Liver (tissue), 9 donors: Measurements from ENCODE around the gene FGF3. TPM values are rescaled to one million over a fixed set of nuclear protein-coding genes. Genes with fewer than 3 reads are reported as not detected.

ENCODE experiments used
- DNase-seq: peaks from one replicate; pipeline ENCODE4 v3.0.0-alpha.2; 2017; ENCODE audit warnings: low spot score
- H3K27ac ChIP-seq, 2 donors: one replicate each; pipeline ENCODE4 v1.7.0; 2013; ENCODE audit warnings: inconsistent platforms in 2 of 2, low read length in 2 of 2, control low read depth in 1 of 2, low read depth in 1 of 2, mild to moderate bottlenecking in 1 of 2
- H3K27me3 ChIP-seq, 4 donors: one replicate each; pipeline versions ENCODE4 v1.6.1 to v1.7.0; 2013; ENCODE audit warnings: low read length in 3 of 4, inconsistent platforms in 1 of 4, mild to moderate bottlenecking in 1 of 4, moderate library complexity in 1 of 4; ENCODE audit not compliant: control insufficient read depth in 4 of 4, insufficient read depth in 4 of 4
- H3K36me3 ChIP-seq, 4 donors: one replicate each; pipeline versions ENCODE4 v1.6.1 to v1.7.0; 2013; ENCODE audit warnings: low read length in 3 of 4, mild to moderate bottlenecking in 3 of 4, low read depth in 1 of 4, moderate library complexity in 1 of 4; ENCODE audit not compliant: control insufficient read depth in 4 of 4, insufficient read depth in 3 of 4
- H3K4me1 ChIP-seq, 4 donors: one replicate each; pipeline versions ENCODE4 v1.6.1 to v1.7.0; 2013; ENCODE audit warnings: low read length in 3 of 4, mild to moderate bottlenecking in 3 of 4, moderate library complexity in 1 of 4; ENCODE audit not compliant: control insufficient read depth in 4 of 4, insufficient read depth in 4 of 4
- H3K4me3 ChIP-seq, 3 donors: one replicate each; pipeline versions ENCODE4 v1.6.1 to v1.7.0; 2013; ENCODE audit warnings: low read length in 3 of 3, control low read depth in 1 of 3, low read depth in 1 of 3, mild to moderate bottlenecking in 1 of 3
- H3K9ac ChIP-seq, 2 donors: one replicate each; pipeline ENCODE4 v1.7.0; 2013; ENCODE audit warnings: low read length in 2 of 2, mild to moderate bottlenecking in 2 of 2, moderate library complexity in 2 of 2, control low read depth in 1 of 2, low read depth in 1 of 2
- H3K9me3 ChIP-seq, 4 donors: one replicate each; pipeline versions ENCODE4 v1.6.1 to v1.7.0; 2013; ENCODE audit warnings: low read length in 3 of 4; ENCODE audit not compliant: control insufficient read depth in 4 of 4
- ATF3 ChIP-seq: IDR thresholded peaks from 2 replicates; pipeline ENCODE4 v1.6.1; 2016; ENCODE audit warnings: antibody characterized with exemption
- CTCF ChIP-seq: fragments of 150-350 bp; IDR thresholded peaks from 2 replicates; pipeline ENCODE4 v1.5.1; 2017; ENCODE audit warnings: improper control_type of control experiment, low read depth, low read length; ENCODE audit not compliant: missing input control
- EGR1 ChIP-seq, 2 donors: IDR thresholded peaks; 2 replicates each; pipeline ENCODE4 v1.6.1; 2016 to 2018; ENCODE audit warnings: antibody characterized with exemption in 2 of 2, low read depth in 2 of 2
- FOXA1 ChIP-seq: IDR thresholded peaks from 2 replicates; pipeline ENCODE4 v1.6.1; 2016; ENCODE audit warnings: antibody characterized with exemption
- FOXA2 ChIP-seq: IDR thresholded peaks from 2 replicates; pipeline ENCODE4 v1.6.1; 2016; ENCODE audit warnings: antibody characterized with exemption
- GABPA ChIP-seq, 2 donors: IDR thresholded peaks in 1 of 2; conservative IDR thresholded peaks in 1 of 2; 2 replicates each; pipeline ENCODE4 v1.6.1; 2016; ENCODE audit warnings: antibody characterized with exemption in 2 of 2, mild to moderate bottlenecking in 1 of 2, moderate library complexity in 1 of 2
- HNF4A ChIP-seq, 2 donors: conservative IDR thresholded peaks; 2 replicates each; pipeline ENCODE4 v1.6.1; 2016; ENCODE audit warnings: antibody characterized with exemption in 2 of 2, mild to moderate bottlenecking in 2 of 2
- HNF4G ChIP-seq: IDR thresholded peaks from 2 replicates; pipeline ENCODE4 v1.6.1; 2016; ENCODE audit warnings: antibody characterized with exemption
- MAX ChIP-seq: IDR thresholded peaks from 2 replicates; pipeline ENCODE4 v1.6.1; 2016; ENCODE audit warnings: antibody characterized with exemption
- NR2F2 ChIP-seq: IDR thresholded peaks from 2 replicates; pipeline ENCODE4 v1.6.1; 2016; ENCODE audit warnings: antibody characterized with exemption
- RAD21 ChIP-seq, 2 donors: IDR thresholded peaks; 2 replicates each; pipeline ENCODE4 v1.6.1; 2016; ENCODE audit warnings: antibody characterized with exemption in 2 of 2, mild to moderate bottlenecking in 2 of 2
- REST ChIP-seq: IDR thresholded peaks from 2 replicates; pipeline ENCODE4 v1.6.1; 2016; ENCODE audit warnings: antibody characterized with exemption, mild to moderate bottlenecking
- RXRA ChIP-seq, 2 donors: IDR thresholded peaks; 2 replicates each; pipeline ENCODE4 v1.6.1; 2017 to 2018; ENCODE audit warnings: antibody characterized with exemption in 2 of 2, mild to moderate bottlenecking in 1 of 2
- SP1 ChIP-seq: IDR thresholded peaks from 2 replicates; pipeline ENCODE4 v1.6.1; 2018; ENCODE audit warnings: antibody characterized with exemption, mild to moderate bottlenecking
- TAF1 ChIP-seq: conservative IDR thresholded peaks from 2 replicates; pipeline ENCODE4 v1.6.1; 2016; ENCODE audit warnings: antibody characterized with exemption, mild to moderate bottlenecking
- YY1 ChIP-seq: IDR thresholded peaks from 2 replicates; pipeline ENCODE4 v1.6.1; 2016; ENCODE audit warnings: antibody characterized with exemption, mild to moderate bottlenecking
- ZBTB33 ChIP-seq: IDR thresholded peaks from 2 replicates; pipeline ENCODE4 v1.6.1; 2016; ENCODE audit warnings: antibody characterized with exemption
- WGBS: extraction: QIAGEN DNeasy Blood & Tissue Kit; methylation state at CpG from one replicate; pipeline ENCODE4 v1.1.7; 2013; 5-methylcytosine and 5-hydroxymethylcytosine counted together
- polyA plus RNA-seq, 2 donors: library from polyadenylated mRNA; stranded (reverse) in 1 of 2; unstranded in 1 of 2; fragments of 200-250 nt in 1 of 2; fragments of >200 nt in 1 of 2; fragmentation: Nextera tagmentation in 1 of 2; extraction: Ambion mirVana in 1 of 2; gene quantifications; one replicate each; pipeline versions ENCODE4 v1.2.1 to v1.2.3, GENCODE V29; 2013 to 2015
- total RNA-seq, 2 donors: library from RNA; depleted of rRNA; stranded (reverse); fragments of >200 nt; gene quantifications; one replicate each; pipeline ENCODE4 v1.2.3, GENCODE V29; 2014
- donor health status: healthy.
- donor health status: healthy.
- donor health status: healthy.
- donor health status: healthy.
- donor health status: healthy.

Gene FGF3
- total and polyA plus RNA-seq, 4 donors = not detected

- no peak for TF ChIP-seq REST
These were observed 40.8 kb downstream of the FGF3 start (continued) for GRCh38 chr11:69778373-69778772.

- Histone ChIP-seq H3K4me3 (no peak within 1 kb of the TSS), H3K9me3 (no peaks in the 10 kb centered on the region), H3K27me3 (peaks cover 0 to 17% (median 6%) of the 10 kb centered on the region in 4 donors), H3K9ac (no peak within 1 kb of the TSS), H3K4me1 (peaks cover 2 to 10% (median 3%) of the 10 kb centered on the region in 4 donors), H3K36me3 (no peaks in the 10 kb centered on the region), H3K27ac (no peak within 1 kb of the TSS)
- DNase-seq = no peak
- no peak for TF ChIP-seq YY1
- no peak for TF ChIP-seq RAD21 (IDR thresholded peaks at IDR 0.05)
- no peak for TF ChIP-seq NR2F2
- 3% methylated on average over 66 of the region's 66 CpGs for WGBS
These were observed 44.0 kb downstream of the FGF3 start, which contains the start of gene FGF4 for GRCh38 chr11:69775163-69775755. FGF4 (minus strand) TSS chr11:69775341; CDS start chr11:69775084, 257 bp downstream.

- peaks cover 2 to 10% (median 3%) of the 10 kb centered on the region in 4 donors for H3K4me1 ChIP-seq
- WGBS = 6% methylated on average over 107 of the region's 107 CpGs
- no peaks in the 10 kb centered on the region for H3K9me3 ChIP-seq
- no peak for DNase-seq
- no peak overlapping the region for H3K27ac ChIP-seq
- H3K9ac ChIP-seq = no peak overlapping the region
- H3K36me3 ChIP-seq = no peaks in the 10 kb centered on the region
- H3K27me3 ChIP-seq = peaks cover 0 to 17% (median 6%) of the 10 kb centered on the region in 4 donors
- no peak overlapping the region for H3K4me3 ChIP-seq
- no peak for TF ChIP-seq YY1
- TF ChIP-seq FOXA2 = no peak
- no peak for TF ChIP-seq HNF4G
- no peak for TF ChIP-seq GABPA (IDR thresholded peaks at IDR 0.05 in 1 of 2, conservative IDR thresholded peaks at IDR 0.05 in 1 of 2)
- no peak for TF ChIP-seq EGR1 (IDR thresholded peaks at IDR 0.05; ENCODE audit: low read depth in 2 of 2)
- no peak for TF ChIP-seq RXRA (IDR thresholded peaks at IDR 0.05)
- no peak for TF ChIP-seq HNF4A (conservative IDR thresholded peaks at IDR 0.05)
- TF ChIP-seq ZBTB33 = no peak
- TF ChIP-seq FOXA1 = no peak
- no peak for TF ChIP-seq REST
- TF ChIP-seq RAD21 (IDR thresholded peaks at IDR 0.05) = no peak
- TF ChIP-seq MAX = no peak
- no peak for TF ChIP-seq ATF3
- TF ChIP-seq TAF1 = no peak
- TF ChIP-seq CTCF = no peak
- no peak for TF ChIP-seq SP1
- no peak for TF ChIP-seq NR2F2
These were observed 44.7 kb downstream of the FGF3 start for GRCh38 chr11:69774354-69775162.
